Stimulated activated CD4-positive, alpha-beta T cell treated with anti-CD3 and anti-CD28 coated beads, TNF-alpha, amount 100 ng/mL, for 48 hours (primary cell): Measurements from ENCODE around the gene ANAPC5.
"Not testable (repeated sequence)": the region's sequence is repeated elsewhere in the genome, so short reads cannot be mapped to it uniquely, and the experiment has no call there.

Experiments used
- DNase-seq, 3 donors: peaks; one replicate each; pipeline ENCODE4 v3.0.0-alpha.2; 2020; ENCODE audit warnings: low read depth in 3 of 3

ANAPC5 gene

GRCh38 chr12:121314431-121314830 lies 37.8 kb downstream of the ANAPC5 start:
- DNase-seq: no peak

- DNase-seq: not testable (repeated sequence)
These were observed 42.0 kb downstream of the ANAPC5 start for GRCh38 chr12:121310231-121310630.

- DNase-seq: not testable (repeated sequence)
These were observed 44.8 kb downstream of the ANAPC5 start for GRCh38 chr12:121307397-121307796.

GRCh38 chr12:121304306-121304705 lies 47.9 kb downstream of the ANAPC5 start:
- no peak for DNase-seq

DNA sequence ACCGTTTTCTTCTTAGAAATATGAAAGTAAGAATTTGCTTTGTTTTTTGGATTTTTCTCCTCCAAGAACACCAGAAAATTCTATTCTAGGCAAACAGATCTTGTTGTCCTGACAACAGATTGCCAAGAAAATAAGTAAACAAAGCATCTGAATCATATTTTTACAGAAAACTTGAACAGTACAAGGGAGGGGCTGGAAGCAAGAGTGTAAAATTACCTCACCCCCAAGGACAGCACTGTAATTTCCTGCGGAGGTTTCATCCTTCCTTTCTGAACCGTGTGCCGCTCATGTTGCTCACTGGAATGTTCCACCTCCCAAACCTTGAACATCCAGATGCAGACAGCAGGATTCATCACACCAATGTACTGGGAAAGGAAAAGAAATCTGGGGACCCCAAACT lies 50.3 kb downstream of the ANAPC5 start:
- DNase-seq: no peak

DNA sequence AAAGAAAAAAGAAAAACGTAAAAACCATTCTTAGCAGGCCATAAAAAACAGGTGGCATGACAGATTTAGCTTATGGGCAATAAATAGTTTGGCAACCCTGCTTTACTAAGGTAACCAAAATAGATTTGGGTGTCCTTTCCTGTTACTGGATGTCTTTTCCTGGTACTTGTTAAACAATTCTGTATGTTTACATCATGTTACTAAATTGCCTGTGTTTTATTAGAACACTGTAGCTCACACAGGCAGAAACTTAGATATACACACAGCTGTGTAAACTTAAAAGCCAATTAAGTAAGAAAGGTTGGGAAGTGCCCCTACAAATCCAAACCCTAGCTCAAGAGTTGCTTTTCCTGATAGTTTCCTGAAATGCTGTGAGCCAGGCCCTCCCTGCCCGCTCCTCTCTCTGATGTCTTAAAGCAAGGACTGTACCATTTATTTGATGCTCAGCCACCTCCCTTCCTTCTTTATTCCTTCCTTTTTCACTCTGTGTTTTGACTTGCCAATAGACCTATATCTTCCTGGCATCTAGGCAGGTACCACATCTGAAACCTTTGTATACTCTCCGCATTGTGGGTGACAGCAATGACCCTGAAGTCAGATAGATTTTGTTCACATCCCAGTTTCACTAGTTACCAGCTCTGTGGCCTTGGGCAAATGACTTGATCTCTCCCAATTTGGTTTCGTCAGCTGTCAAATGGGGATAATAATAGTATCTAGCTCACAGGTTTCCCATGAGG lies 52.0 kb downstream of the ANAPC5 start:
- no peak for DNase-seq

- no peak for DNase-seq
These were observed 52.5 kb downstream of the ANAPC5 start for GRCh38 chr12:121299662-121300061.

GRCh38 chr12:121298411-121298810 lies 53.8 kb downstream of the ANAPC5 start:
- DNase-seq: not testable (repeated sequence)

DNA sequence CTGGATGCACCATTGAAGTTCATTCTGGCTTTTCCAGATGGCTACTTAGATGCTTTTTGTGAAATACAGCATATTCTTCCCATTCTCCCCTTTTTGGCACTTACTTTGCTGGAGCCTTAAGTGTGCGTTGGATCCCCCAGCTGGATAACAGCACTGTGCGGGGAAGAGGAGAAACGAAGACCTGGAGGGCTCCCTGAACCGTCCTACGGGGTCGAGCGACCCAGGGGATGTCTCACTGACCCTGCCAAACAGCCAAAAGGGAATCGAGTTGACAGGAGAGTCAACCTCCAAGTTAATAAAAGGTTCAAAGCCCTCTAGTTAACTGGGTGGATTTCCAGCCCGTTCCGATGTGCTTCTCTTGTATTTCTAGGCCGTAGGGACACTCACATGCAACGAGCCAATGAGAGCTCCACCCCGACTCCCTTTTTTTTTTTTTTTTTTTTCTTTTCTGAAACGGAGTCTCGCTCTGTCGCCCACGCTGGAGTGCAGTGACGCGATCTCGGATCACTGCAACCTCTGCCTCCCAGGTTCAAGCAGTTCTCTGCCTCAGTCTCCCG lies 54.7 kb downstream of the ANAPC5 start:
- peak; percentile 48 to 57 (median 56) for DNase-seq

DNA sequence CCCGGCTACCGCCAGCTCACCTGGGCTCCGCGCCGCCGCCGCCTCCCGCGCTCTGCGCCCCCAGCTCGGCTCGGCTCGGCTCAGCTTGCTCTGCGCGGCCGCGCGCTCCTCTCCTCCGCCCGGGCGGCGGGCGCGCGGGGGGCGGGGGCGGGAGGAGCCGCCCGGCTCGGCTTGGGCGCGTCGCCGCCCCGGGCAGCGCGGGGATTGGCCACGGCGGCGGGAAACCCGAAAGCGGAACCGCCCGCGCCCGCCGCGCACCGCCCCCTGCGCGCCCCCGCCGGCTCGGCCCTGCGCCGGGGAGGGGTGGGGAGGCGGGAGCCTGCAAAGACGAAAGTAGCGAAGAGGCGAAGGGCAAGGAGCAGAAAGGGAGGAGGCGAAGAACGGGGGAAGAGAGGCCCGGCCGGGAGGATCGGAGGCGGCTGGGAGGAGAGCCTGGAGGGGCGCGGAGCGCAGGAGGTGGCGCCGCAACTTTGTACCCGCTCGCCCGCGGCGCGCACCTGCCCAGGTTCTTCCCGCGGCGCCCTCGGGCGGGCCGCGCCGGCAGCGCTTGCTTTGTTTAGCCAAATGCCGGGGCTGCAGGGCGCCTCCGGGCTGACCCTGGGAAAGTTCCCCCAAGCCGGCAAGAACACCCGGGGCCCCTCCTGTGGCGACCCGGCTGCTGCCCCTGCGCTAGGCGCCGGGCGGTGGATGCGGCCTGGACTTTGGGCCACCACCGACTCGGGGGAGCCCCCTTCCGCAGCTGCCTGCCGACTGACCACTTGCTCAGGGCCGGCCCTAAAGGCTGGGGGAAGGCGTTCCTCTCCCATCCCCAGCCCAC lies 55.4 kb downstream of the ANAPC5 start, which contains the start of gene CAMKK2:
CAMKK2 (minus strand) TSS at position 92 of the 817 bp plus-strand sequence. CDS start 22,183 bp downstream, outside the sequence.
- peak; percentile 68 to 79 (median 71) for DNase-seq

GRCh38 chr12:121295746-121296617 lies 56.2 kb downstream of the ANAPC5 start:
- peak in 2 of 3 donors; percentile 9 to 19 for DNase-seq

DNA sequence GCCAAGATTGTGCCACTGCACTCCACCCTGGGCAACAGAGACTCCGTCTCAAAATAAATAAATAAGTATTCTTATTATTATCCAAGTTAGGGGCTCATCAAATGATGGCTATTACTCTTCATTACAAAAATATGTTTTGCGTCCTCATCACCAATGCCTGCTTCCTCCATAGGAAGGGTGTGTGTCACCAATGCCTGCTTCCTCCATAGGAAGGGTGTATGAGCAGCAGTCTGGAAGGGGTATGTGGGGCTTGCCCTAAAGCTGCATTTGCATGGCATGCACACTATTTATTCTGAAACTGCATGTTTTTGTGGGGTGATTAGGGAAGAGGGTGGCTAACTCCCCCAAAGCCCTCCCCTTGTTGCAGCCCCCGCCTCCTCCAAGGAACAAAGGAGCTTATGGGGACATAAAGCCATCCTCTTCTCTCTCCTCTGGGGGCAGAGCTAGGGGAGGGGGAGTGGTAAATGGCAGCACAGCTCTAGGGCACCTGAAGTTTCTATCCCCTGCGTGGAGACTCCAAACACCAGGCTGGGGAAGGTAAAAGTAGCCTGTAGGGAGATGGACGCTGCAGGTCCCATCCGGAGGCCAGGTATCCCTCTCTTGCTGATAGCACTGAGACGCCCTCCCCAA lies 57.0 kb downstream of the ANAPC5 start:
- peak in 1 of 3 donors; percentile 4 for DNase-seq

DNA sequence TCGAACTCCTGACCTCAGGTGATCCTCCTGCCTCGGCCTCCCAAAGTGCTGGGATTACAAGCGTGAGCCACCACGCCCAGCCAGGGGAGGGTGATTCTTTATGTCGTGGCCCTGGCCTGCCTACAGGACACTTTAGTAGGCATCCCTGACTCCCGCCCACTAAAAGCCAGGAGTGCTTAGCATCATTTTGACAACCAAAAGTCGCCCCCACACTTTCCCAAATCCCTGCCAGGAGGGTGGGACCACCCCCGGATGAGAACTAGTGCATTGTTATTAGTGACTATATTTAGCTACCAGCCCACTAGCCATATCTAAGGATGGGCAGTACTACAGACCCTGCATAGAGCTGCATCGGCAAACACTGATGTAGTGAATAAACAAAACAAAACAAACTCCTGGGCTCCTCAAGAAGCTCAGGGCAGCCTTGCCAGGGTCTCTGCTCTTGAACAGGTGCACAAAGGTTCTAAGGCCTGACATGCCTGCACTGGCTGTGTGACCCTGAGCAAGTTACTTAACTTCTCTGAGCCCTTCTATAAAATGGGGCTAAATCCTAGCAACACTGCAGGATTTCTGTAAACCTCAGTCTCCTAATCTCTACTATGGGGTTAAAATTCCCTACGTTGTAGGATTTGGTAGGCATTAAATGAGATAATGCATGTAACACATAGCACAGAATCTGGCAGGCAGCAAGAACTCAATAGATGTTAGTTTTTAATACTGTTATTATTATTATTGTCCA lies 57.9 kb downstream of the ANAPC5 start:
- no peak for DNase-seq

DNA sequence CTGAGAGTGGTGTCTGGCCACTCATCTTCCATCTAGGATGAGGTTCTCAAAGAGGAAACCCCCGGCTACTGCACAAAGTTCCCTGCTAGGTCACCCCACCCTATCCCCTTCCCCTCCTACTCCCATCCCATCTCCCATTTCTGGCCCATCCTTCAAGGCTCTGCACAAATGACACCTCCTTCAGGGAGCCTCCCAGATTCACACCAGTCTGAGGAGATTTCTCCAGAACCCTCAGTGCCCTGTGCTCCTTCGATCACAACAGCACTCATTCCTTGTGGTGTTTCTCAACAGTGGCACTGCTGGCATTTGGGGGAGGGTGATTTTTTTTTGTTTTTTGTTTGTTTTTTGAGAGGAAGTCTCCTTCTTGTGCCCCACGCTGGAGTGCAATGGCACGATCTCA lies 58.6 kb downstream of the ANAPC5 start:
- no peak for DNase-seq

- DNase-seq: no peak
These were observed 61.8 kb downstream of the ANAPC5 start for GRCh38 chr12:121290410-121290809.

GRCh38 chr12:121289962-121290361 lies 62.2 kb downstream of the ANAPC5 start:
- DNase-seq: no peak

- DNase-seq: no peak
These were observed 63.2 kb downstream of the ANAPC5 start for GRCh38 chr12:121288986-121289385.

DNA sequence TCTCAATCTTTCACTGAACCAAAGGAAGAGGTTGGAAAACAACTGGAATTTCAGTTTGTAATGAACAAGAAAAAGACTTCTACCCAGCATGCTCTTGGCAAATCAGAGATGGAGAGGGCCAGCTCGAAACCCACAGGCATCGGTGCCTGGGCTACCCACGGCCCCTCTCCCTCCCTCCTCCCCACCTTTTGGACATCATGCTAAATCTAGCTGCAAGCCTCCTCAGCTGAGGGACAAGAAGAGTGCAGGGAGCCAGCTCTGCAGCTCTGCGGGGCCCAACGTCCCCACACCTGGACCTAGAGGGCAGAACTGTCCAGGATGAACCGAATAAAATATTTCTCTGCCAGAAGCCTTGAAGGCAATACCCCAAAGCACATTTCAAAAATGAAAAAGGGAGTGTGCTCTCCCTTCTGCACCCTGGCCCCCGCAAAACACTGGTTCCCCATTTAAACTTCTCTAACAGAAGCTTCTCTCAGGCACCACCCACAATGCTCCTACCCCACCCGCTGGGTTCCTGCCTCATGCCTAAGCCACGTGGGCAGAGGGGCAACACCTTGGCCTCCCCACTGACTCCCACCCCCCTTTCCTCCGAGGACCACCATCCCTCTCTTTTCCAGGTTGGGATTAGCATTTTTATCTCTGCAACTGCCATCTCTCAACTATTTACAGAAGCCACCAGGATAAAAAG lies 63.9 kb downstream of the ANAPC5 start:
- DNase-seq: no peak

- no peak for DNase-seq
These were observed 64.8 kb downstream of the ANAPC5 start for GRCh38 chr12:121287267-121287954.
